ENCODE data around the gene PCDHGA9.

DNA sequence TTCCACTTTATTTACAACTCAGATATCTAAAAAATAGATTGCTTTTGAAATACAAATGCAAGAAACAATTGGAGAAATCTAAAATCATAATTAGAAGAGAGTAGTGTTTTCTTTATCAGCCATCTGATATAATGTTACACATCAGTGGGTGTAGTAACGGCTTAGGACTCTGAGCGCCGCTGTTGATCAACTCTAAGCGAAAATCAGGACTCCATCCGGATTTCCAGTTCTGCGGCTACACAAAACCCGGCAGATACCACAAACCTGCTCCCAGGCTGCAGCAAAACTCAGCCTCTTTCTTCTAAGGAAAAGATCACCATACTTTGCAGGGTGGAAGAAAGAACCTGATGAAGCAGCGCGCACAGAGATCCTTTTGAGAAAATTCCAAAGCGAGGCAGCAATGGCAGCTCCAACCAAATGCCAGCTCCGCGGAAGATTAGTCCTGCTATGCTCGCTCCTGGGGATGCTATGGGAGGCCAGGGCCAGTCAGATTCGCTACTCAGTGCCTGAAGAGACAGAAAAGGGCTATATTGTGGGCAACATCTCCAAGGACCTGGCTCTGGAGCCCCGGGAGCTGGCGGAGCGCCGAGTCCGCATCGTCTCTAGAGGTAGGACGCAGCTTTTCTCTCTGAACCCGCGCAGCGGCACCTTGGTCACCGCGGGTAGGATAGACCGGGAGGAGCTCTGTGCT is at the start of gene PCDHGA9:
- TF ChIP-seq, protein P1, sequence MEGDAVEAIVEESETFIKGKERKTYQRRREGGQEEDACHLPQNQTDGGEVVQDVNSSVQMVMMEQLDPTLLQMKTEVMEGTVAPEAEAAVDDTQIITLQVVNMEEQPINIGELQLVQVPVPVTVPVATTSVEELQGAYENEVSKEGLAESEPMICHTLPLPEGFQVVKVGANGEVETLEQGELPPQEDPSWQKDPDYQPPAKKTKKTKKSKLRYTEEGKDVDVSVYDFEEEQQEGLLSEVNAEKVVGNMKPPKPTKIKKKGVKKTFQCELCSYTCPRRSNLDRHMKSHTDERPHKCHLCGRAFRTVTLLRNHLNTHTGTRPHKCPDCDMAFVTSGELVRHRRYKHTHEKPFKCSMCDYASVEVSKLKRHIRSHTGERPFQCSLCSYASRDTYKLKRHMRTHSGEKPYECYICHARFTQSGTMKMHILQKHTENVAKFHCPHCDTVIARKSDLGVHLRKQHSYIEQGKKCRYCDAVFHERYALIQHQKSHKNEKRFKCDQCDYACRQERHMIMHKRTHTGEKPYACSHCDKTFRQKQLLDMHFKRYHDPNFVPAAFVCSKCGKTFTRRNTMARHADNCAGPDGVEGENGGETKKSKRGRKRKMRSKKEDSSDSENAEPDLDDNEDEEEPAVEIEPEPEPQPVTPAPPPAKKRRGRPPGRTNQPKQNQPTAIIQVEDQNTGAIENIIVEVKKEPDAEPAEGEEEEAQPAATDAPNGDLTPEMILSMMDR (IDR thresholded peaks at IDR 0.05; ENCODE audit: low read depth, low read length) = peak; percentile 11
- no peak for TF ChIP-seq POLR2A (IDR thresholded peaks at IDR 0.05; ENCODE audit: extremely low read depth, insufficient read length)
- TF ChIP-seq, protein P2, sequence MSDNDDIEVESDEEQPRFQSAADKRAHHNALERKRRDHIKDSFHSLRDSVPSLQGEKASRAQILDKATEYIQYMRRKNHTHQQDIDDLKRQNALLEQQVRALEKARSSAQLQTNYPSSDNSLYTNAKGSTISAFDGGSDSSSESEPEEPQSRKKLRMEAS (IDR thresholded peaks at IDR 0.05; ENCODE audit: low read depth, low read length) = no peak

All from NB4 (cell line).